B cell (primary cell): ENCODE measurements around the gene TGFBI. TPM values are rescaled to one million over a fixed set of nuclear protein-coding genes. Genes with fewer than 3 reads are reported as not detected.

Experiments
- ATAC-seq: fragments of 200-7000 bp; cut with Tn5 transposase; one replicate; pipeline ENCODE4 v1.10.0; 2021; ENCODE audit warnings: low read depth, mild to moderate bottlenecking, moderate number of reproducible peaks, moderate library complexity
- CTCF ChIA-PET: fragments of 350-600 bp; sonication (Branson Sonifier 250); formaldehyde crosslinking; loops from one replicate; lab custom pipeline; 2021; ENCODE audit warnings: antibody characterized with exemption, inconsistent platforms; lab: Charles Lee
- POLR2A ChIA-PET: fragments of 350-600 bp; sonication (Branson Sonifier 250); formaldehyde crosslinking; loops from one replicate; lab custom pipeline; 2021; ENCODE audit warnings: antibody characterized with exemption; lab: Charles Lee
- DNase-seq: peaks from one replicate; pipeline ENCODE4 v3.0.0; 2013
- H2AFZ ChIP-seq: 2 replicates; pipeline ENCODE4 v1.6.1; 2012; ENCODE audit warnings: mild to moderate bottlenecking, low read depth, low read length; ENCODE audit not compliant: insufficient read depth, poor library complexity, severe bottlenecking
- H3K27ac ChIP-seq, 2 donors: 1 replicate in 1 of 2; 2 replicates in 1 of 2; pipeline ENCODE4 v1.5.1; 2012 to 2013; ENCODE audit warnings: low read length in 2 of 2, mild to moderate bottlenecking in 2 of 2, moderate library complexity in 1 of 2
- H3K27me3 ChIP-seq, 4 experiments: fragments of 200-600 bp in 1 of 4; sonication (generic) in 1 of 4; replicated peaks in 1 of 4; 1 replicate in 2 of 4; 2 replicates in 2 of 4; pipeline versions ENCODE4 v1.6.1 to v1.7.0; 2013 to 2016; ENCODE audit warnings: low read length in 3 of 4, mild to moderate bottlenecking in 2 of 4, mixed read lengths in 1 of 4, moderate library complexity in 1 of 4; ENCODE audit not compliant: insufficient read depth in 4 of 4, control insufficient read depth in 3 of 4; ENCODE audit errors: control extremely low read depth in 1 of 4
- H3K36me3 ChIP-seq, 2 experiments: replicated peaks in 1 of 2; 1 replicate in 1 of 2; 2 replicates in 1 of 2; pipeline versions ENCODE4 v1.6.1 to v1.7.1; 2013; ENCODE audit warnings: low read length in 1 of 2; ENCODE audit not compliant: insufficient read depth in 2 of 2, control insufficient read depth in 1 of 2; ENCODE audit errors: control extremely low read depth in 1 of 2, extremely low read depth in 1 of 2
- H3K4me1 ChIP-seq, 2 donors: fragments of 200-600 bp in 1 of 2; sonication (generic) in 1 of 2; 1 replicate in 1 of 2; 2 replicates in 1 of 2; pipeline versions ENCODE4 v1.5.1 to v1.6.1; 2013 to 2017; ENCODE audit warnings: low read length in 2 of 2; ENCODE audit not compliant: control insufficient read depth in 2 of 2, insufficient read depth in 2 of 2
- H3K4me2 ChIP-seq: replicated peaks from 2 replicates; pipeline ENCODE3; 2012; ENCODE audit warnings: mild to moderate bottlenecking, low read depth, low read length; ENCODE audit not compliant: poor library complexity, severe bottlenecking
- H3K4me3 ChIP-seq, 5 experiments: fragments of 200-600 bp in 1 of 5; sonication (generic) in 1 of 5; 1 replicate in 3 of 5; 2 replicates in 2 of 5; pipeline versions ENCODE4 v1.5.1 to v1.7.0; 2011 to 2016; ENCODE audit warnings: low read length in 4 of 5, mild to moderate bottlenecking in 4 of 5, low read depth in 2 of 5, control low read depth in 1 of 5, moderate library complexity in 1 of 5; ENCODE audit not compliant: insufficient read depth in 1 of 5; ENCODE audit errors: control extremely low read depth in 1 of 5, extremely low read depth in 1 of 5
- H3K79me2 ChIP-seq: fragments of 200-600 bp; sonication (generic); one replicate; pipeline ENCODE4 v1.6.0; 2016; ENCODE audit warnings: low read length; ENCODE audit not compliant: control insufficient read depth, insufficient read depth
- H3K9ac ChIP-seq: fragments of 200-600 bp; sonication (generic); 2 replicates; pipeline ENCODE4 v1.6.1; 2017; ENCODE audit warnings: mild to moderate bottlenecking, low read length, moderate library complexity
- H3K9me3 ChIP-seq, 3 donors: one replicate each; pipeline versions ENCODE4 v1.6.1 to v1.7.1; 2013; ENCODE audit warnings: low read length in 2 of 3; ENCODE audit not compliant: control insufficient read depth in 2 of 3, insufficient read depth in 1 of 3; ENCODE audit errors: control extremely low read depth in 1 of 3
- H4K20me1 ChIP-seq: 2 replicates; pipeline ENCODE4 v1.6.0; 2012; ENCODE audit warnings: mild to moderate bottlenecking, low read length; ENCODE audit not compliant: insufficient read depth, control insufficient read depth, poor library complexity, severe bottlenecking
- H3K27ac Mint-ChIP-seq: one replicate; pipeline ENCODE4 v1.8.0; 2021; ENCODE audit warnings: mixed read lengths
- H3K27me3 Mint-ChIP-seq: one replicate; pipeline ENCODE4 v1.8.0; 2021; ENCODE audit warnings: mixed read lengths
- H3K4me1 Mint-ChIP-seq: one replicate; pipeline ENCODE4 v1.8.0; 2021; ENCODE audit warnings: mixed read lengths
- H3K4me3 Mint-ChIP-seq: one replicate; pipeline ENCODE4 v1.8.0; 2021; ENCODE audit warnings: mixed read lengths
- H3K9me3 Mint-ChIP-seq: one replicate; pipeline ENCODE4 v1.8.0; 2022; ENCODE audit warnings: mixed read lengths; ENCODE audit not compliant: insufficient read depth
- EZH2 ChIP-seq: IDR thresholded peaks from 2 replicates; pipeline ENCODE4 v1.6.1; 2012; ENCODE audit warnings: borderline replicate concordance, low read depth, mild to moderate bottlenecking, moderate library complexity, low read length; ENCODE audit not compliant: insufficient read depth, poor library complexity, severe bottlenecking
- WGBS: methylation state at CpG from one replicate; pipeline ENCODE4 v1.1.5; 2013; ENCODE audit warnings: missing lambda C conversion rate; ENCODE audit not compliant: insufficient coverage; 5-methylcytosine and 5-hydroxymethylcytosine counted together
- intact Hi-C: fragments of 100-400 bp; cut with micrococcal nuclease; formaldehyde crosslinking; loops from one replicate; pipeline ENCODE4 v1.10.0; 2022
- polyA plus RNA-seq: library from polyadenylated mRNA; depleted of rRNA; stranded (reverse); fragments of >200 nt; gene quantifications from 2 replicates; pipeline ENCODE4 v1.2.3, GENCODE V29; 2012
- total RNA-seq, 2 donors: library from RNA; stranded (reverse); fragments of 120-200 nt in 1 of 2; gene quantifications; 1 replicate in 1 of 2; 2 replicates in 1 of 2; pipeline versions ENCODE4 v1.2.3 to v1.2.4, GENCODE V29; 2013 to 2022
- TF ChIP-seq, protein P1 (sequence below): fragments of 200-600 bp; IDR thresholded peaks from one replicate; pipeline ENCODE4 v1.8.0; 2022; ENCODE audit warnings: antibody characterized with exemption, mild to moderate bottlenecking

The TGFBI gene
- total and polyA plus RNA-seq, 2 donors (not counting 1 experiment from before 2014, with no cell fraction given): 3.7 to 4.5 TPM

- H3K36me3 ChIP-seq: no peaks in the 10 kb centered on the region
- H3K27me3 ChIP-seq: peaks cover 0 to 6% (median 0%) of the 10 kb centered on the region in 4 experiments
- POLR2A ChIA-PET: no interaction called here
- H2AFZ ChIP-seq: no peak overlapping the region
- no peak overlapping the region for H3K4me2 ChIP-seq
- TF ChIP-seq, protein P1, sequence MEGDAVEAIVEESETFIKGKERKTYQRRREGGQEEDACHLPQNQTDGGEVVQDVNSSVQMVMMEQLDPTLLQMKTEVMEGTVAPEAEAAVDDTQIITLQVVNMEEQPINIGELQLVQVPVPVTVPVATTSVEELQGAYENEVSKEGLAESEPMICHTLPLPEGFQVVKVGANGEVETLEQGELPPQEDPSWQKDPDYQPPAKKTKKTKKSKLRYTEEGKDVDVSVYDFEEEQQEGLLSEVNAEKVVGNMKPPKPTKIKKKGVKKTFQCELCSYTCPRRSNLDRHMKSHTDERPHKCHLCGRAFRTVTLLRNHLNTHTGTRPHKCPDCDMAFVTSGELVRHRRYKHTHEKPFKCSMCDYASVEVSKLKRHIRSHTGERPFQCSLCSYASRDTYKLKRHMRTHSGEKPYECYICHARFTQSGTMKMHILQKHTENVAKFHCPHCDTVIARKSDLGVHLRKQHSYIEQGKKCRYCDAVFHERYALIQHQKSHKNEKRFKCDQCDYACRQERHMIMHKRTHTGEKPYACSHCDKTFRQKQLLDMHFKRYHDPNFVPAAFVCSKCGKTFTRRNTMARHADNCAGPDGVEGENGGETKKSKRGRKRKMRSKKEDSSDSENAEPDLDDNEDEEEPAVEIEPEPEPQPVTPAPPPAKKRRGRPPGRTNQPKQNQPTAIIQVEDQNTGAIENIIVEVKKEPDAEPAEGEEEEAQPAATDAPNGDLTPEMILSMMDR: no peak
- TF ChIP-seq EZH2: no peak
- Mint-ChIP-seq H3K9me3 (no peaks in the 10 kb centered on the region), H3K27ac (no peak overlapping the region), H3K4me1 (no peaks in the 10 kb centered on the region), H3K27me3 (peaks cover 29% of the 10 kb centered on the region), H3K4me3 (no peak overlapping the region)
- no peaks in the 10 kb centered on the region for H3K9me3 ChIP-seq
- H3K4me3 ChIP-seq: no peak overlapping the region
- no peaks in the 10 kb centered on the region for H3K79me2 ChIP-seq
- 100% methylated on average over 1 of the region's 2 CpGs for WGBS
- H4K20me1 ChIP-seq: no peaks in the 10 kb centered on the region
- no peak overlapping the region for H3K27ac ChIP-seq
- H3K4me1 ChIP-seq: no peaks in the 10 kb centered on the region
- intact Hi-C loops: no loop called here
- ATAC-seq (no peak), DNase-seq (no peak)
- CTCF ChIA-PET: no interaction called here
- H3K9ac ChIP-seq: no peak overlapping the region
Measured at GRCh38 chr5:136013559-136013958, 15.2 kb upstream of the TGFBI start.

DNA sequence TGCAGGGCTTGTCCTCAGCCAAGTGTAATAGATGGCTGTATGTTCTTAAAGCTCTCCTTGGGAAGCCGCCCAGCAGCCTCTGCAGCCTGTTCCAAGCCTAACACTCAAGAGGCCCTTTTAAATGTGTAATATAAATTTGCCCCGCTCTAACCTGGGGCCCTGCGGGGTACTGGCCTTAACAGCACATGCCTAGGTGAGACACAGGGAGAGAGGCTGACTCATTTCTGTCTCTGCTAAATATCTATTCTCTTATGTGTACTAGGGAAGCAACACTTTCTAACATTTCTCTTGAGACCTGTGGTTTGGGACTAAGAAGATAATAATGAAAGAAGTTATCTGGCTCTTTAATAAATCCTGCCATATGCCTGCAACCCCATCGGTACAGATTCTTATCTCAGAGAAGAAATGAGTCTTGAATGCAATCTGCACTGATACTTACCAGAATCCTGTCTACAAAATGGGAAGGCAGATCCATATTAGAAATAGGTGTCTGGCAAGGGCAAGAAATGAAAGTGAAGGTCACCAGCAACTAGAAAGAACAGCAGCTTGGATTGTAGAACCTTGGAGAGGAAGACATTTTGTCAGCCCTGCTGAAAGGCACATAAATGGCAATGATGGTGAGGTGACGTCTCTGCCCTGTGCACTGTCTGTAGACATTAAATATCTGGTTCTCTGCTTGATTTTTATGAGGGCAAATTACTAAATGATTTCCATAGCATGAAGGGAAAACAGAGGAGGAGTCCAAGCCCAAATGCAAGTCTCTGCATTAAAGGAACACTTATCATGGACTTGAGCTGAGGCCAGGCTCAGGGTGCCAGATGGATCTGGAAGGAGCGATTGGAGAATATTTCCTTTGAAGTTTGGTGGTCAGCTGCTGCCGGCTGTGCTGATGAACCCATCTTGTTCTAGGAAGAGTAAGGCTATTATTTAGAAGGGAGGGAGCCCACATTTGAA is 14.5 kb upstream of the TGFBI start:
- intact Hi-C loops: no loop called here
- CTCF ChIA-PET: no interaction called here
- Mint-ChIP-seq H3K4me1 (no peaks in the 10 kb centered on the region), H3K27ac (no peak overlapping the region), H3K9me3 (no peaks in the 10 kb centered on the region), H3K4me3 (no peak overlapping the region), H3K27me3 (peaks cover 34% of the 10 kb centered on the region)
- 94% methylated on average over 2 of the region's 7 CpGs for WGBS
- Histone ChIP-seq H2AFZ (no peak overlapping the region), H3K4me1 (no peaks in the 10 kb centered on the region), H3K79me2 (no peaks in the 10 kb centered on the region), H3K4me2 (no peak overlapping the region), H3K27ac (no peak overlapping the region), H3K4me3 (no peak overlapping the region), H4K20me1 (no peaks in the 10 kb centered on the region), H3K9ac (no peak overlapping the region), H3K9me3 (no peaks in the 10 kb centered on the region), H3K27me3 (peaks cover 0 to 5% (median 0%) of the 10 kb centered on the region in 4 experiments), H3K36me3 (no peaks in the 10 kb centered on the region)
- no peak for DNase-seq
- TF ChIP-seq EZH2: no peak
- TF ChIP-seq, protein P1: no peak
- POLR2A ChIA-PET: no interaction called here
- ATAC-seq: no peak
